ENCODE measurements around the gene EIF2A.

DNA sequence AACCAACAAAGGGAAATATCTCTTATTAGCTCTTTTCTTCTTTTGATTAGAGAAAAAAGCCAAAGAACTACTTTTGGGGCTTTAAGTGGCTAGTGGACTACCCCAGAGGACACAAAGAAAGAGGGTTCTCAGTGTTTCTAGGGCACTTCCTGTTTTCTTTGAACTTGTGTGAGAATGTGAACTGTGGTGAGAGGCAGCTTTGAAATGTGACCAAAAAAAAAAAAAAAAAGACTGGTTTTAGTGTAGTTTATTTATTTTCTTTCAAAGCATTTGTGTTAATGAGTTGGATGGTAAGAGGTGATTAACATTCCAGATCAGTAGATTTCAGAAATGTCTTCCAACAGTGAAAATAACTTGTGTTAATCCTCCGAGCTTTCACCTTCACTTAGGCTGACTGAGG lies 88.9 kb downstream of the EIF2A start:
- TF ChIP-seq, protein P1, sequence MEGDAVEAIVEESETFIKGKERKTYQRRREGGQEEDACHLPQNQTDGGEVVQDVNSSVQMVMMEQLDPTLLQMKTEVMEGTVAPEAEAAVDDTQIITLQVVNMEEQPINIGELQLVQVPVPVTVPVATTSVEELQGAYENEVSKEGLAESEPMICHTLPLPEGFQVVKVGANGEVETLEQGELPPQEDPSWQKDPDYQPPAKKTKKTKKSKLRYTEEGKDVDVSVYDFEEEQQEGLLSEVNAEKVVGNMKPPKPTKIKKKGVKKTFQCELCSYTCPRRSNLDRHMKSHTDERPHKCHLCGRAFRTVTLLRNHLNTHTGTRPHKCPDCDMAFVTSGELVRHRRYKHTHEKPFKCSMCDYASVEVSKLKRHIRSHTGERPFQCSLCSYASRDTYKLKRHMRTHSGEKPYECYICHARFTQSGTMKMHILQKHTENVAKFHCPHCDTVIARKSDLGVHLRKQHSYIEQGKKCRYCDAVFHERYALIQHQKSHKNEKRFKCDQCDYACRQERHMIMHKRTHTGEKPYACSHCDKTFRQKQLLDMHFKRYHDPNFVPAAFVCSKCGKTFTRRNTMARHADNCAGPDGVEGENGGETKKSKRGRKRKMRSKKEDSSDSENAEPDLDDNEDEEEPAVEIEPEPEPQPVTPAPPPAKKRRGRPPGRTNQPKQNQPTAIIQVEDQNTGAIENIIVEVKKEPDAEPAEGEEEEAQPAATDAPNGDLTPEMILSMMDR (IDR thresholded peaks at IDR 0.05; ENCODE audit: insufficient read depth, low read length, poor library complexity, severe bottlenecking): no peak
- no peak for TF ChIP-seq EZH2phosphoT487 (conservative IDR thresholded peaks at IDR 0.05; ENCODE audit: low read length)
